Measurements from ENCODE around the gene CHI3L1. TPM values are rescaled to one million over a fixed set of nuclear protein-coding genes. Genes with fewer than 3 reads are reported as not detected.

The CHI3L1 gene
- total RNA-seq, 1 donor from 2014 or later, result not detected

- Mint-ChIP-seq H3K36me3 (ENCODE audit: low read depth) (no peaks in the 10 kb centered on the region), H3K27ac (no peak overlapping the region), H3K9me3 (no peaks in the 10 kb centered on the region), H3K27me3 (ENCODE audit: insufficient read depth) (peaks cover 8% of the 10 kb centered on the region), H3K4me3 (no peak overlapping the region), H3K4me1 (ENCODE audit: low read depth) (no peaks in the 10 kb centered on the region)
- intact Hi-C loops (cut with micrococcal nuclease), result no loop called here
- DNase-seq (ENCODE audit: low spot score), result no peak
Measured at GRCh38 chr1:203201516-203202205, 15.2 kb upstream of the CHI3L1 start.

- no peak for DNase-seq (ENCODE audit: low spot score)
- Mint-ChIP-seq H3K27me3 (ENCODE audit: insufficient read depth) (peaks cover 8% of the 10 kb centered on the region), H3K36me3 (ENCODE audit: low read depth) (no peaks in the 10 kb centered on the region), H3K4me3 (no peak overlapping the region), H3K27ac (no peak overlapping the region), H3K4me1 (ENCODE audit: low read depth) (no peaks in the 10 kb centered on the region), H3K9me3 (no peaks in the 10 kb centered on the region)
- intact Hi-C loops (cut with micrococcal nuclease), result no loop called here
Measured at GRCh38 chr1:203200916-203201315, 14.4 kb upstream of the CHI3L1 start.

- H3K4me3 Mint-ChIP-seq, result no peak overlapping the region
- intact Hi-C loops (cut with micrococcal nuclease), result no loop called here
- no peaks in the 10 kb centered on the region for H3K9me3 Mint-ChIP-seq
- no peak overlapping the region for H3K27ac Mint-ChIP-seq
- no peaks in the 10 kb centered on the region for H3K36me3 Mint-ChIP-seq (ENCODE audit: low read depth)
- H3K4me1 Mint-ChIP-seq (ENCODE audit: low read depth), result no peaks in the 10 kb centered on the region
- no peak for DNase-seq (ENCODE audit: low spot score)
- peaks cover 8% of the 10 kb centered on the region for H3K27me3 Mint-ChIP-seq (ENCODE audit: insufficient read depth)
Measured at GRCh38 chr1:203199816-203200571, 13.5 kb upstream of the CHI3L1 start.

DNA sequence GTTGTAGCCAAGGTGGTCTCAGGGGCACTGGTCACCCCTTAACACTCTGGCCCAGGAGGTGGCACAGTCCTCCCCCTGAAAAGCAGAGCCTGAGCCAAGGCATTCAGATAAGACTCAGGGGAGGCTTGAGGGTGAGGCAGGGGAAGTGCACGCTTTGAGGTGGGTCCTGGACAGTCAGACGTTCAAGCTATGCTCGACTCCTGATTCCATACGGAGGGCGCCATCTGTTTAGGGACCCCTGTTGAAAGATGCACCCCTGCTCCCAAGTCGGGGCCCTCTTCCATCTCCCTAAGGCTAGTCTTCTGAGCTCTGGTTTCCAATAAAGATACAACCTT is 12.9 kb upstream of the CHI3L1 start:
- Mint-ChIP-seq H3K36me3 (ENCODE audit: low read depth) (no peaks in the 10 kb centered on the region), H3K27me3 (ENCODE audit: insufficient read depth) (peaks cover 8% of the 10 kb centered on the region), H3K4me1 (ENCODE audit: low read depth) (no peaks in the 10 kb centered on the region), H3K9me3 (no peaks in the 10 kb centered on the region), H3K4me3 (no peak overlapping the region), H3K27ac (no peak overlapping the region)
- intact Hi-C loops (cut with micrococcal nuclease), result no loop called here
- no peak for DNase-seq (ENCODE audit: low spot score)

DNA sequence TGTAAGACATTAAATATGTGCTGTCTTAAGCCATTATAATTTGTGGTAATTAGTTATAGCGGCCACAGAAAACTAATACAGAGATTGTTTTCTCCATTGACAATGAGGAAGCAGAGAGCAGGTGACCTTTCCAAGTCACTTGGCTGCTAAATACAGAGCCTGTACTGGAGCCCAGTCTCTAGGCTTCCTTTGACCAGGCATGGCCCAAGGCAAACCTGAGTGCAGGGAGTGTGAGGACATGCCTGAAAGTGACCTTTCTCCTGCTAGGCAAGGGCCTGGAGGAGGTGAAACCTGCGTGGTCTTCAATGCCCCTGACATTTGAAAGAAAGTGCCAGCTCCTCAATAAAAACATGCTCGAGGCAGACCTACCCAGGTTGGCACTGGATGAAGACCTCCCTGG is 12.5 kb upstream of the CHI3L1 start:
- Mint-ChIP-seq H3K36me3 (ENCODE audit: low read depth) (no peaks in the 10 kb centered on the region), H3K9me3 (no peaks in the 10 kb centered on the region), H3K4me3 (no peak overlapping the region), H3K4me1 (ENCODE audit: low read depth) (no peaks in the 10 kb centered on the region), H3K27ac (no peak overlapping the region), H3K27me3 (ENCODE audit: insufficient read depth) (peaks cover 8% of the 10 kb centered on the region)
- DNase-seq (ENCODE audit: low spot score), result no peak
- intact Hi-C loops (cut with micrococcal nuclease), result no loop called here

DNA sequence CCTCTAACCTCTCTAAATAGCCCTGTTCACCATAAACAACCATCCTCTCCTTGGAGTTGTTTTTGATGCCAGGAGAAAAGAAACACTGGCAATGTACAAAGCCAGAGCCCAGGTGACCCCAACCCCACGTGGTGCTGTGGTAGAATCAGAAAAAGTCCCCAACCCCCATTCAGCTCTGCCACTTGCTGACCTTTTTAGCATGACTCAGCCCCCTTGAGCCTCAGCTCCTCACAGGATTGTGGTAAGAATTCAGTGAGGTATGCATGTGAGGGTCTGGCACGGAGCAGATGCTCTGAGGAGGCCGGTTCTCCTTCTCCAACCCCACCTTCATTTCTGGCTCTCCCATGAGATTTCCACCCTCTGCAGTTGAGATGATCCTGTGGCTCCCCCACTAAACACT is 11.1 kb upstream of the CHI3L1 start:
- Mint-ChIP-seq H3K4me1 (ENCODE audit: low read depth) (no peaks in the 10 kb centered on the region), H3K27me3 (ENCODE audit: insufficient read depth) (peaks cover 8% of the 10 kb centered on the region), H3K4me3 (no peak overlapping the region), H3K9me3 (no peaks in the 10 kb centered on the region), H3K36me3 (ENCODE audit: low read depth) (no peaks in the 10 kb centered on the region), H3K27ac (no peak overlapping the region)
- intact Hi-C loops (cut with micrococcal nuclease), result no loop called here
- DNase-seq (ENCODE audit: low spot score), result no peak

DNA sequence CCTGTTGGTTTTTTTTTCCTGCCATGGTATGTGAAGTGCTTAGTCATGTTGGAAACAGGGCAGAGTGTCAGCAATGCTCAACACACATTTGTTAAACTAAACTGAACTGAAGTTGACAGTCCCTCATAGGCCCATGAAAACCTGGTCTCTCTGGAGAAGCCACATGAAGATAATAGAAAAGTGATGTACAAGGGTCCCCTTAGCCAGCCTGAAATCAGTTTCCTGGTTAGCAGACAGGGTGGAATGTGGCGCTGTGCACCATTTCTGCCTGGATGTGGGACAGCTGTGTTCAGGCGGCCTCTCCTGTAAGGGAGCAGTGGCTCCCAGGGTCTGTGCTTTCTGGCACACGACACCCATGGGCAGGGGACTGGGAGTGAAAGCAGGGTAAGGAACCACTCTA is 9.9 kb upstream of the CHI3L1 start:
- intact Hi-C loops (cut with micrococcal nuclease), result no loop called here
- H3K27me3 Mint-ChIP-seq (ENCODE audit: insufficient read depth), result peaks cover 8% of the 10 kb centered on the region
- H3K27ac Mint-ChIP-seq, result no peak overlapping the region
- H3K4me1 Mint-ChIP-seq (ENCODE audit: low read depth), result no peaks in the 10 kb centered on the region
- H3K36me3 Mint-ChIP-seq (ENCODE audit: low read depth), result no peaks in the 10 kb centered on the region
- no peak for DNase-seq (ENCODE audit: low spot score)
- H3K4me3 Mint-ChIP-seq, result no peak overlapping the region
- H3K9me3 Mint-ChIP-seq, result no peaks in the 10 kb centered on the region

DNA sequence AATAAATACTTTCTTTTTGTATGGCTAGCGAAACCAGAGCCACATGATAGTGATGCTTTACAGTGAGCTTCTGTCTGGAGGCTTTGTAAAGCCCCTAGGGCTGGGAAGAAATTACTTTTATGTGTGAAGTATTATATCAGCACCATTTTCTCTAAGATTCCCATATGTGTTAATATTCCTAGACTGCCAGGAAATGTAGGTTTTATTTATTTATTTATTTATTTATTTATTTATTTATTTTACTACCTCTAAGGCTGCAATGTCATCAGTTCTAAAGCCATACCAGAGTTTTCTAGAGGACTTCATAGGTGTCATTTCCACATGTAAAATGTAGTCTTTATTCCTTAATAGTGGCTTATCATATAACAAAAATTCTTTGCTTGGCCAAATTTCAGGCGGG is 4.4 kb upstream of the CHI3L1 start:
- H3K4me3 Mint-ChIP-seq, result no peak overlapping the region
- no peak overlapping the region for H3K27ac Mint-ChIP-seq
- H3K9me3 Mint-ChIP-seq, result no peaks in the 10 kb centered on the region
- H3K27me3 Mint-ChIP-seq (ENCODE audit: insufficient read depth), result peaks cover 7% of the 10 kb centered on the region
- intact Hi-C loops (cut with micrococcal nuclease), result no loop called here
- DNase-seq (ENCODE audit: low spot score), result no peak
- H3K4me1 Mint-ChIP-seq (ENCODE audit: low read depth), result no peaks in the 10 kb centered on the region
- no peaks in the 10 kb centered on the region for H3K36me3 Mint-ChIP-seq (ENCODE audit: low read depth)

DNA sequence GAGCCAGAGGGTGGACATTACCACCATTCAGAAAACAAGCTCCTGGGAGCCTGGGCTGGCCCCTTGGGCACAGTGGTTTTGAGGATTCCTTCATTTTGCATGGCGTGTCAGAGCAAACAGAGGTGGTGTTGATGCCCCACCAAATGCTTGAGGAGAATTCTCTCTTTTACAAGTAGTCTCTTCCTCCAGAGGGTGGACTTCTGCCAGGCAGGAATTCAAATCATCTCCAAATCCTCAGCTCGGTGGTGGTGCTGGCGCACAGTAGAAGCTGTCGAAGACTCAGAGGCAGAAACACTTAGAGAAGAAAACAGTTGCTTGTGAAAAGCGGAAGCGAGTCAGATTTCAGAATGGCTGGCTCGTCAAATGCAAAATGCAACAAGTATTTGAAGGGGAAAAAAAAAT is 3.4 kb upstream of the CHI3L1 start:
- no peaks in the 10 kb centered on the region for H3K4me1 Mint-ChIP-seq (ENCODE audit: low read depth)
- intact Hi-C loops (cut with micrococcal nuclease), result no loop called here
- H3K36me3 Mint-ChIP-seq (ENCODE audit: low read depth), result no peaks in the 10 kb centered on the region
- peaks cover 9% of the 10 kb centered on the region for H3K27me3 Mint-ChIP-seq (ENCODE audit: insufficient read depth)
- H3K4me3 Mint-ChIP-seq, result no peak overlapping the region
- DNase-seq (ENCODE audit: low spot score), result no peak
- H3K27ac Mint-ChIP-seq, result no peak overlapping the region
- H3K9me3 Mint-ChIP-seq, result no peaks in the 10 kb centered on the region

DNA sequence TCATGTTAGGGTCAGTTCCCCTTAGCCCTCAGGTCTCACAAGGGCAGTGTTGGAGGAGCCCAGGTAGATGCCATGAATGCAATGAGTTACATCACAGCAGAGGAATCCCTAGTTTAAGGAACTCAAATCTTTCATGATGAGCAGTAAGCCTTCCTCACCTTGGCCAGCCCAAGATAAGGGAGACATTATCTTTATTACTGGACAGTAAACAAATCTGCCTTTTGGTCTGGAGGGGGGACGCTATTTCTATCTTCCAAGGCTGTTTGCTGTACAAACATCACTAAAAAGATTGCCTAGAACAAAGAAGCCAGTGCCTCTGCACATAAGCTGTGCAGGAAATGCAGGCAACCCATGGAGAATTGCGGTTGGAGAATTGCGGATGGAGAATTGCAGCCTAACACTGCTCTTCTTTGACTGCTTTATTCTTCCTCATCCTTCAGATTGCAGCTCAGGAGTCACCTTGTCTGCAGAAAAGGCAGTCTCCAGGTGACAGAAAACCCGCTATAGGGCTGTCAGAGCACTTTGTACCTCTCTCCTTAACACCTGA is 2.3 kb upstream of the CHI3L1 start:
- H3K9me3 Mint-ChIP-seq, result no peaks in the 10 kb centered on the region
- DNase-seq (ENCODE audit: low spot score), result no peak
- no peak overlapping the region for H3K27ac Mint-ChIP-seq
- H3K4me1 Mint-ChIP-seq (ENCODE audit: low read depth), result no peaks in the 10 kb centered on the region
- peaks cover 9% of the 10 kb centered on the region for H3K27me3 Mint-ChIP-seq (ENCODE audit: insufficient read depth)
- no peak overlapping the region for H3K4me3 Mint-ChIP-seq
- intact Hi-C loops (cut with micrococcal nuclease), result no loop called here
- H3K36me3 Mint-ChIP-seq (ENCODE audit: low read depth), result no peaks in the 10 kb centered on the region

- Mint-ChIP-seq H3K36me3 (ENCODE audit: low read depth) (no peaks in the 10 kb centered on the region), H3K4me3 (no peak overlapping the region), H3K4me1 (ENCODE audit: low read depth) (no peaks in the 10 kb centered on the region), H3K9me3 (no peaks in the 10 kb centered on the region), H3K27ac (no peak overlapping the region), H3K27me3 (ENCODE audit: insufficient read depth) (peaks cover 9% of the 10 kb centered on the region)
- intact Hi-C loops (cut with micrococcal nuclease), result no loop called here
- no peak for DNase-seq (ENCODE audit: low spot score)
Measured at GRCh38 chr1:203187689-203188264, 1.3 kb upstream of the CHI3L1 start.

DNA sequence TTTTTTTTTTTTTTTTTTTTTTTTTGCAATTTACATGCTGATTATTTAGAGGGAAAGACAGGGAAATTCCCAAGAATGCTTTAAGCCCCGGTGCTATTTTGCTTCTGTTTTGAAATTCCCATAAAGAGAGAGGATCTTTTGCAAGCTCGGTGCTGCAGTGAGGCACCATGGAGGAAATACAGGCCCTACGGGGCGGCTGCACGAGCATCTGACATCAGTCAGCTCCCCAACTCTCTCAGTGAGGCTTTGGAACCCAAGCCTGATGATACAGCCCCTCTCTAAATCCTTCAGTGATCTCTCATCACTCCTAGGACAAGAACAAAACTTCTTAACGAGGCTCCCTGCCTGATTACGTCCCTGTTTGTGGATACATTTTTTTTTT is 791 bp upstream of the CHI3L1 start:
- H3K9me3 Mint-ChIP-seq, result no peaks in the 10 kb centered on the region
- H3K27ac Mint-ChIP-seq, result no peak overlapping the region
- no peak for DNase-seq (ENCODE audit: low spot score)
- intact Hi-C loops (cut with micrococcal nuclease), result no loop called here
- peaks cover 9% of the 10 kb centered on the region for H3K27me3 Mint-ChIP-seq (ENCODE audit: insufficient read depth)
- no peaks in the 10 kb centered on the region for H3K36me3 Mint-ChIP-seq (ENCODE audit: low read depth)
- H3K4me3 Mint-ChIP-seq, result no peak overlapping the region
- H3K4me1 Mint-ChIP-seq (ENCODE audit: low read depth), result no peaks in the 10 kb centered on the region

GRCh38 chr1:203186091-203186445 is 436 bp downstream of the CHI3L1 start:
- no peaks in the 10 kb centered on the region for H3K9me3 Mint-ChIP-seq
- H3K27me3 Mint-ChIP-seq (ENCODE audit: insufficient read depth), result peaks cover 9% of the 10 kb centered on the region
- no peaks in the 10 kb centered on the region for H3K4me1 Mint-ChIP-seq (ENCODE audit: low read depth)
- no peak overlapping the region for H3K4me3 Mint-ChIP-seq
- intact Hi-C loops (cut with micrococcal nuclease), result no loop called here
- no peak overlapping the region for H3K27ac Mint-ChIP-seq
- DNase-seq (ENCODE audit: low spot score), result no peak
- H3K36me3 Mint-ChIP-seq (ENCODE audit: low read depth), result no peaks in the 10 kb centered on the region

All from activated T-helper 1 cell treated with anti-CD3 and anti-CD28 coated beads, Interleukin-12 subunit alpha, Interleukin-12 subunit beta, Interleukin-2, Interleukin-4 antibody, amounts not matched to agents 30 ng/mL and 10 ng/mL and 1 ng/mL, durations not matched to agents 14 hours and 24 hours and 36 hours (primary cell).